Glomerular visceral epithelial cell (primary cell): Measurements from ENCODE around the gene GUCA2A.

Experiments
- DNase-seq: peaks from one replicate; pipeline ENCODE4 v3.0.0-alpha.2; 2016; ENCODE audit errors: extremely low spot score

Gene GUCA2A

GRCh38 chr1:42153624-42154023, 10.9 kb downstream of the GUCA2A start:
- DNase-seq, result no peak

GRCh38 chr1:42152907-42153600, 11.5 kb downstream of the GUCA2A start, which contains the start of gene GUCA2B:
Gene GUCA2B (plus strand): TSS chr1:42153410. CDS start chr1:42153451, 41 bp downstream.
- DNase-seq, result no peak

GRCh38 chr1:42152119-42152518, 12.4 kb downstream of the GUCA2A start:
- DNase-seq, result no peak

GRCh38 chr1:42150651-42151050, 13.9 kb downstream of the GUCA2A start:
- no peak for DNase-seq

GRCh38 chr1:42148166-42148565, 16.4 kb downstream of the GUCA2A start:
- DNase-seq, result no peak

GRCh38 chr1:42146626-42147320, 17.8 kb downstream of the GUCA2A start:
- DNase-seq, result peak; percentile 62

GRCh38 chr1:42145764-42146625, 18.6 kb downstream of the GUCA2A start:
- no peak for DNase-seq

GRCh38 chr1:42145389-42145716, 19.2 kb downstream of the GUCA2A start:
- no peak for DNase-seq

- DNase-seq, result no peak
These were observed 19.7 kb downstream of the GUCA2A start for GRCh38 chr1:42144711-42145388.

GRCh38 chr1:42143896-42144710, 20.4 kb downstream of the GUCA2A start:
- no peak for DNase-seq

GRCh38 chr1:42142894-42143675, 21.5 kb downstream of the GUCA2A start:
- DNase-seq, result no peak

GRCh38 chr1:42141978-42142377, 22.6 kb downstream of the GUCA2A start:
- no peak for DNase-seq

- no peak for DNase-seq
These were observed 24.4 kb downstream of the GUCA2A start for GRCh38 chr1:42140191-42140590.

- no peak for DNase-seq
These were observed 25.1 kb downstream of the GUCA2A start for GRCh38 chr1:42139444-42139843.

- no peak for DNase-seq
These were observed 26.0 kb downstream of the GUCA2A start for GRCh38 chr1:42138586-42138985.

GRCh38 chr1:42137766-42138165, 26.8 kb downstream of the GUCA2A start:
- DNase-seq, result peak; percentile 7

GRCh38 chr1:42136466-42136865, 28.1 kb downstream of the GUCA2A start:
- DNase-seq, result no peak

GRCh38 chr1:42135426-42135825, 29.1 kb downstream of the GUCA2A start:
- DNase-seq, result no peak

- no peak for DNase-seq
These were observed 30.6 kb downstream of the GUCA2A start for GRCh38 chr1:42133809-42134526.

- no peak for DNase-seq
These were observed 31.2 kb downstream of the GUCA2A start for GRCh38 chr1:42133390-42133789.
